Stimulated activated CD4-positive, alpha-beta T cell treated with anti-CD3 and anti-CD28 coated beads, TNF-alpha, amount 100 ng/mL, for 48 hours (primary cell): ENCODE data around the gene HYAL2.

Experiments
- DNase-seq, 3 donors: peaks; one replicate each; pipeline ENCODE4 v3.0.0-alpha.2; 2020; ENCODE audit warnings: low read depth in 3 of 3

Gene HYAL2

GRCh38 chr3:50330330-50330729, 7.8 kb upstream of the HYAL2 start:
- DNase-seq = no peak

GRCh38 chr3:50327943-50328691, 5.6 kb upstream of the HYAL2 start, which contains the start of gene TUSC2:
Gene TUSC2 (minus strand): TSS chr3:50328223. CDS start chr3:50328099, 124 bp downstream.
- peak; percentile 86 to 93 (median 92) for DNase-seq

DNA sequence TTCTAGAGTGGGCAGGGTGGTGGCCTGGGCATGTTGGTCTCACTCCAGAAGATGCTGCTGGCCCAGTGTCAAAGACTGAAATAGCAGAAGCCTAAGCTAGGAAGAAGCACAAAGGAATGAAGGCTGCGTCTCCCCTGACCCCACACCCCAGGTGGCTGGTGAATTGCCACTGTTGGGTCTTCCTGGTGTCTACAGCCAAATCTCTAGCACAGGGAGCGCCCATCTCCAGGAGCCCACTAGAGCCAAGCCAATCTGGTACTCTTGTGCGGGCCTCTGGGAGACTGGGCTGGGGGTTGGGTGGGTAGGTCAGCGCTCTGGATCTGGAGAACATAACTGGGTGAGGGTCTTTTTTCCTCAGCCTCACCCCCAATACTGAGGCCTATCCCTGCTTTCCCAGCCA, 4.6 kb upstream of the HYAL2 start:
- DNase-seq = no peak

DNA sequence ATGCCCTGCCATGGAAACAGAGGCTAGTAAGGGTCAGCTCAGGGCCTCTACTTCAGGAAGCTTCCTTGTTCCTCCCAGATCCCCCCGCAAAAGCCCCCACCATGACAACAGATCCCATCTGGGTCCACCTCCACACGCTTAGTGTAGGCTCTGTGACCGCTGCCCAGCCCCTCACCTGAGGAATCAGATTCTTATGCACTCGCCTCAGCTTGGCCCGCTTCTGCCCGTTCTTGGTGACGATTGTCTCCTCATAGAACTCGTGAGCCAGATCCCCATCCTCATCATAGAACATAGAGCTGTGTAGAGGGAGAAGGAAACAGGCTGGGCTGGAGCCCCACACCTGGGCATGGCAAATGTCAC, 3.6 kb upstream of the HYAL2 start:
- DNase-seq = no peak

DNA sequence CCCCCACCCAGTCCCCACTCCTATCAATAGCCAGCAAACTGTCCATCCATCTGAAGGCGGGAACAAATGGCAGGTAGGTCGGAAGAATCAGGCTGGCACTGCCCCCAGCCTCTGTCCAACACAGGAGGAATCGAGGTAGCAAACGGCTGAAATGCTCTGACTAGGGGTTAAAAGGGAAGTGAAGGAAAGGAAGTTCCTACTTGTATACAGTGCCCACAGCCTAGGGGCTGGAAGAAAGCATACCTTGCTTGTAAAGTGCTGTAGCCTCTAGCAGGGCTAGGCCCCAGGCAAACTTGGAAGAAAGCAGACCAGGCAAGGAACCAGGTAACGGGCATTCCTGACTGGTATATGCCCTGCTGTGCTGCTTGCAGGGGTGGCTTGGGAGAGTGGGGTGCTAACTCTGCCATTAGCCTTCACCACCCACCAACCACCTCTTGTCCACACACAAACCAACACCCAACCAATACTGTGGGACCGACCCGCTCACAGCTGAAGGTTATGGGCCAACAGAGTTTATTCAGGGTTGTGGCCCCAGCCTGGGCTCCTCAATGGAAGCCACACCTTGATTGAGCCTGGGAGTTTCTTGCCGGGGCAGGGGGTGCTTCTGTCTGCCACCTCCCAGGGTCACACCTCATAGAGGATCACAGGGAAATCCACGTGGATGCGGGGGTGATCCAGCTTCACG, 3.1 kb upstream of the HYAL2 start:
- DNase-seq = no peak

- no peak for DNase-seq
These were observed 2.6 kb upstream of the HYAL2 start for GRCh38 chr3:50325113-50325480.

DNA sequence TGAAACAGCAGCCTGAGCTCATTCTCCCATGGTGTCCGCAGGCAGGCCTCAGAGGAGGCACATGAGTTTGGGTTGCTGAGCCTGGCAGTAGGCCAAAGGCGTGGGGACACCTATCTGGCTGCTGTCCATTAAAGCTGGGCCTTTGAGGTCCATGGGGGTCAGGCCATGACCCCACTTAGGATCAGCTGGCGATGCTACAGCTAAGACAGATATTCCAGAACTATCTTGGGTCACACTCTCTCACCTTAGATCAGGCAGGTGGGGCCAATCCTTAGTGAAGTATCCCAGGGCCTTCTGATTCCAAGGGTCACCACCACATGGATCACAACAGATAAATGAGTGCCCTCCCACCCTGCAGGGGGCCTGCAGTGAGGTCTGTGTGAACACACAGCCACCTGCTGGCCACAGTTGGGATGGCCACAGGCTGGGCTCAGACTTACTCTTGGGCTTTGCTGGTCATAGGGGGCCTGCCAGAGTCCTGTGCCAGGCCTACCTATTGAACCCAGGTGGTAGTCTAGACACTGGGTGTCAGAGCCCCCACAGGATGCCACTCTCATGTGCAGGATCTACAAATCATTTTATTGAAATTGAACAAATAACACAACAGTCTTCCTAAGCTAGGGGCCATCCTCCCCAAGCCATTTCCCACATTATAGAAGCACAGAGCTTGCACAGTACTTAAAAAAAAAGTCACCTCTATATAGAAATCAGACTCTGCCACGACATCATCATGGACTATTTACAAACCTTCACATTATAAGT, 2.0 kb upstream of the HYAL2 start:
- peak in 1 of 3 donors; percentile 30 for DNase-seq

GRCh38 chr3:50323614-50324199, 1.2 kb upstream of the HYAL2 start:
- DNase-seq = no peak

DNA sequence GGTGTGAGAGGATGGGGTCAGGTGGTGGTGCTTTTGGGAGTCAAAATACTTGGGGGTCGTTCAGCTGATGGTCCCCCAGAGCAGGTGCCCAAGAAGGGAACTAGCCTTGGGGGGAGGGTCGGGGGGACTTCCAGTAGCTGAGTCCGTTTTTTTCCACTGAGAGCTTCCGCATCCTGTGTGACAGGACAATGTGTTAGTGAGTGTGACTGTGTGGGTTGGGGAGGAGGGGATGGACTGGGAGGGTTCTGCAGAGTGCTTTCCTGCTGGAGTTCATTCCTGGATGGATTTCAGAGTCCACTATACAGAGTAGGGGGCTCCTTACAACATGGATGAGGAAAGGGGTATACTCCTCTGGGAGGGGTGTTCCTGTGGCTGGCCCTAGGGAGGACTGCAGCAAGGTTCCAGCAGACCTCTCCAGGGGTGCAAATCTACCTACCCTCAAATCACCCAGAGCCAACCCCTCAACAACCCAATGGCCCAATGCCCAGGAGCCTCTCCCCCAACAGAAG, 601 bp upstream of the HYAL2 start:
- DNase-seq = no peak

DNA sequence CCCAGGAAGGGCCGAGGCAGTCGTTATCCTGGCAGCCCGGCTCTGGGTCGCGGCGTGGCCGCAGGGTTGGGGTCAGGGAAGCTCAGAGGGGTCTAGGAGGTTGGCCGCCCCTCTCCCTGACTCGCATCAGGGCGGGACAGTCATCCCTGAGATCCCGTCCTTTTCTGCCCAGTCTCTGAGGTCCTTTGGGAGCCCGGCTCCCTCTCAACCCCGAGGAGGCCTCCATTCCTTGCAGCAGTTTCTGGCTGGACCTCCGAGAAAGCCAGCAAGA, 495 bp downstream of the HYAL2 start:
- no peak for DNase-seq

GRCh38 chr3:50321336-50322114, 1.0 kb downstream of the HYAL2 start:
- DNase-seq = peak; percentile 69 to 80 (median 70)

- DNase-seq = peak in 1 of 3 donors; percentile 28
These were observed 1.7 kb downstream of the HYAL2 start for GRCh38 chr3:50320853-50321335.

- DNase-seq = no peak
These were observed 2.5 kb downstream of the HYAL2 start for GRCh38 chr3:50319894-50320625.

DNA sequence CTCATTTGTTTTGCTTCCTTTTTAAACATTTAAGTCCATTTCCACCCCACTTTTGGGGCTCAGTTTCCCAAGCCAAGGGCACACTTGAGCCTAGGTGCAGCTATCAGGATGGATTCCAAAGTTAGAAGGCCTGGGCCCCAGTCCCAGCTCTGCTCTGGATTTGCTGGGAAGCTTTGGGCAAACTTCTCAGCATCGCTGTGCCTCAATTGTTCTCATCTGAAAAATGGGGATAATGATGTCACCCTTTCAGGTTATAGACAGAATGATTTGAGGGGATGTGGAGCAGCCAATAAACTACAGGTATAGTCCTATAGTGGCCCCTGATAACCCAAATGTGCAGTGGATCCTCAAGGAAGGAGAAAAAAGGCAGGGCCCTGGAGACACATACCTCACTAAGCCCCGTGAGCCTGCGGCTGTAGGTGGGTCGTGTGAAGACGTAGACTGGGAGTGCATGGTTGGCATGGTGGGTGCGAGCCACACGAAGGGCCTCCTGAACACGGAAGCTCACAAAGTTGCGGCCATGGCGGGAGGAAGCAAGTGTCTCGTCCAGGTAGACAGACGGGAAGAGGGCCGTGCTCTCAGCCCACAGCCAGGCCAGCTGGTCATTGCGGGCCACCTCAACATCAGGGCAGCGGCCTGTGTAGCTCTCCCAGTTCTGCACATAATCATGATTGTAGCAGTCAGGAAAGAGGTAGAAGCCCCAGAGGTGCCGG, 3.2 kb downstream of the HYAL2 start:
- DNase-seq = no peak

- no peak for DNase-seq
These were observed 3.9 kb downstream of the HYAL2 start for GRCh38 chr3:50318615-50319014.

DNA sequence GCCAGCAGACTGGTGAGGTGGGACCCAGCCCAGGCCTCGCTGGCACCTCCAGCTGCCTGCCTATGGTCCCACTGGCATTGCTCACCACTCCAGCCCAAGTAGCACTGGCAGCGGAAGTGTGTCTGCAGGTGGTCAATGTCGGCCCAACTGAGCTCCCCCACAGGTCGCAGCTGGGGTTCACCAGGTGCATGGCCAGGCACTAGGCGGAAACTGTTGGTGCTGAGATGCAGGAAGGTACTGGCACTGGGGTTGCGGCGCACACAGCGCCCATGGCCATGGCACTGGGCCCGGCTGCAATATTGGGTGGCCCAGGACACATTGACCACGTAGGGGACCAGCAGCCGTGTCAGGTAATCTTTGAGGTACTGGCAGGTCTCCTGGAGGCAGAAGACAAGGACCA, 4.4 kb downstream of the HYAL2 start:
- DNase-seq = no peak

DNA sequence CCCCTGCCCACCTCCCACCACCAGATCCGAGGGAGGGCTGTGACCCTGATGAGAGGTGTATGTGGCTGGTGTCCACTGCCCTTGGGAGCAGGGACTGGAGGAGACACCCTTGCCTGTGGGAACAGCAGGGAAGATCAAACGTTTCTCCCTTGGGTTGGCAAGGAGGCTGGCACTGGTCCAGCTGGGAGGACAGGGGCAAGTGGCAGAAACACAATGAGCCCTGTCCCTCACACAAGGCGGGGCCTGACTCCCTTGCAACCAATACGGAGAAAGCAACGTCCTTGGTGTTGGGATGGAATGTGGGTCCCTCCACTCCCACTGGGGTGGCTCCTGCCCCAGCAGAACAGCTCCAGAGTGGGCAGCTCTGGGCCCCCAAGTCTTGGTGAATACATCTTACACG, 5.2 kb downstream of the HYAL2 start:
- no peak for DNase-seq

DNA sequence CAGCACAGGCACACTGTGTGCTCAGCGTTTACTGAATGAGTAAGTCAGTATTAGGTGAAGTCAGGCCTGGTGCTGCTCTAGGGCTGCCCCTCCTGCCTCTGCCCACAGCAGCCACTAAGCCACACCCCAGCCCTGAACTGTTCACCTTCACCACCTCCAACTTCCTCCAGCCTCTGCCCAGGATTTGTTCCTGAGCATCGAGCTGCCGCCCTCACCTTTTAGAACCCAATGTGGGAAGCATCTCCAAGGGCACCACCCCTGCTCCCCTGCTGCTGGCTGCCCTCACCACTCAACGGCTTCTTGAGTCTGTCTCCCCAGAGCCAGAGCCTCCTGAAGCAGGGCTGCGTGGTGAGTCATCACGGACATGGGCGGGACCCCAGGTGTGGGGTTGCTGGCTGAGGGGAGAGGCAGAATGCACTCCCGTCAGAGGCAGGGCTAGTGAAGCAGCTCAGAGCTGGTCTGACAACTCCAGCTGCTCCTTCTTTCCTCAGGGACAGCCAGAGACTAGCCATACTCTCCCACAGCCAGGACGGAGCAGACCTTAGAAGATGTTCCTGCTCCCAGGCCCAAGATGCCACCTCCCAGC, 5.8 kb downstream of the HYAL2 start:
- DNase-seq = no peak

DNA sequence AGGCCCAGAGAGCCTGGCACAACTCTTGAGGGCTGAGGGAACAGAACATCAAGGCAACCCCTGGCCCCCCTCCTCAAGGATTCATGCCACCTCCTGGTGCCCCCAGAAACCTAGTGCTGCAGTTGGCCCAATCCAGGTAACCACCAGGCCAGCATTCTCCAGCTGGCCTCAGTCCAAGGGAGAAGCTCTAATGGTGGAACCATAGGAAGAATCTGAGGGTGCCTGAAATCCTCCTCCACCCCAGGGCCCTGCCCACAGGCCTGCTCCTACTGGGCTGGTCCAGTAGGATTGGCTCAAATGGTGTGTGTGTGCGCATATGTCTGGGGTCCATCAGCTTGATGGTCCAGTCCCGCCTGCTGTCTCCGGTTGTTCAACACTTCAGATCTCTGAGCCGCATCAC, 7.7 kb downstream of the HYAL2 start:
- DNase-seq = no peak

DNA sequence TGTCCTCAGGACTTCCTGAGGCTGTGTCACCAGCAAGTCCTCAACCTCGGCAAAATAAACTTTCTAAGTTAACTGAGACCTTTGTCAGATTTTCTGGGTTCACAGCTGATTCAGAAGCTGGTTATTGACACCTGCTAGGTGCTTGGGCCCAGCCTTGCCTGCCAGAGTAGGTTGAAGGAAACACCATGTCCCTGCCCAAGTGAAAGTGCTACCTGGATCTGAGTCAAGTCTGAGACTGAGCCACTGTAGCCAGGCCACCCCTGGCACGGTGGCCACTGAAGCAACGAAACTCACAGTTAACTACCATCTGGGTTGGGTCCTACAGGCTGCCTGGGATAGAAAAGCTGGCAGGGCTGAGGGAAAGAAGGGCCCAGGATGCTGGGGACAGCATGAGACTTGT, 8.2 kb downstream of the HYAL2 start:
- no peak for DNase-seq
